ENCODE results near the gene THAP4. TPM values are rescaled to one million over a fixed set of nuclear protein-coding genes. Genes with fewer than 3 reads are reported as not detected.
A peak's percentile ranks its signal among the peaks of the same experiment; 100 is the strongest.

THAP4 gene
- total and polyA plus RNA-seq, 8 donors = 22.4 to 42.9 (median 27.1) TPM

GRCh38 chr2:241546771-241547498 is 90.0 kb downstream of the THAP4 start:
- 53 to 55% methylated on average over 25 of the region's 25 CpGs for WGBS, 2 donors
- H3K4me1 ChIP-seq = no peaks in the 10 kb centered on the region
- peak in 1 of 6 donors; percentile 43 for DNase-seq

DNA sequence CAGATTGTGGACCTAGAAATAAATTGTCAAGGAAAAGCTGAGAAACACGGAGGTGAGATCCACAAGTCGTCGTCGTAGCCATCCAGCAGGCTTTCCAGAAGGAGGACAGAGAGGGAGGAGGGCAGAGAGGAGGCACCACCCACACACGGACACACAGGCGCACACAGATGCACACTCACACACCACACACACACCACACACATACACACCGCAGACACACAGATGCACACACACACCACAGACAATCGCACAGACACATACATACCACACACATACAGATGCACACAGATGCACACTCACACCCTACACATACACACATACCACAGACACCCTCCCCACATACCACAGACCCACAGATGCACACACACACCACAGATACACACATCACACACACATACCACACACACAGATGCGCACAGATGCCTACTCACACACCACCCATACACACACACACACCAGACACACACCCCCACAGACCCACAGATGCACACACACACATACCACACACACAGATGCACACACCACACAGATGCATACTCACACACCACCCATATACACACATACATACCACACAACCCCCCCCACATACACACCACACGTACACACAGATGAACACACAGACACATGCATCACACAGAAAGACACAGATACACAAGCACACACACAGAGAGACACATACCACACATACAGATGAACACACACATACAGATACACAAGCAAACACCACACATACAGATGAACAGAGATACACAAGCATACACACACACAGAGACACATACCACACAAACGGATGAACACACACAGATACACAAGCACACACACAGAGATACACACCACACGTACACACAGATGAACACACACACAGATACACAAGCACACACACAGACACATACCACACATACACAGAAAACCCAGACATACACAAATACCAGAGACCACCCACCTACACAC is 91.2 kb downstream of the THAP4 start:
- intact Hi-C loops (cut with DNase I) = no loop called here
- H3K27me3 ChIP-seq = no peaks in the 10 kb centered on the region
- DNase-seq (peak in 1 of 6 donors; percentile 2), ATAC-seq (no peak), FAIRE-seq (no peak)
- no peaks in the 10 kb centered on the region for H3K36me3 ChIP-seq
- TF ChIP-seq, protein P1, sequence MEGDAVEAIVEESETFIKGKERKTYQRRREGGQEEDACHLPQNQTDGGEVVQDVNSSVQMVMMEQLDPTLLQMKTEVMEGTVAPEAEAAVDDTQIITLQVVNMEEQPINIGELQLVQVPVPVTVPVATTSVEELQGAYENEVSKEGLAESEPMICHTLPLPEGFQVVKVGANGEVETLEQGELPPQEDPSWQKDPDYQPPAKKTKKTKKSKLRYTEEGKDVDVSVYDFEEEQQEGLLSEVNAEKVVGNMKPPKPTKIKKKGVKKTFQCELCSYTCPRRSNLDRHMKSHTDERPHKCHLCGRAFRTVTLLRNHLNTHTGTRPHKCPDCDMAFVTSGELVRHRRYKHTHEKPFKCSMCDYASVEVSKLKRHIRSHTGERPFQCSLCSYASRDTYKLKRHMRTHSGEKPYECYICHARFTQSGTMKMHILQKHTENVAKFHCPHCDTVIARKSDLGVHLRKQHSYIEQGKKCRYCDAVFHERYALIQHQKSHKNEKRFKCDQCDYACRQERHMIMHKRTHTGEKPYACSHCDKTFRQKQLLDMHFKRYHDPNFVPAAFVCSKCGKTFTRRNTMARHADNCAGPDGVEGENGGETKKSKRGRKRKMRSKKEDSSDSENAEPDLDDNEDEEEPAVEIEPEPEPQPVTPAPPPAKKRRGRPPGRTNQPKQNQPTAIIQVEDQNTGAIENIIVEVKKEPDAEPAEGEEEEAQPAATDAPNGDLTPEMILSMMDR (IDR thresholded peaks at IDR 0.05) = no peak
- H3K4me3 ChIP-seq = no peak overlapping the region
- peaks cover 0 to 3% (median 0%) of the 10 kb centered on the region in 3 donors for H3K4me1 ChIP-seq
- no peaks in the 10 kb centered on the region for H3K9me3 ChIP-seq
- 70 to 71% methylated on average over 10 to 12 of the region's 12 CpGs for WGBS, 2 donors
- no peak overlapping the region for H3K27ac ChIP-seq

More at GRCh38 chr2:241546771-241547498, 90.0 kb downstream of the THAP4 start:
- Histone ChIP-seq H3K36me3 (no peaks in the 10 kb centered on the region), H3K27me3 (no peaks in the 10 kb centered on the region), H3K4me3 (no peak overlapping the region), H3K9me3 (no peaks in the 10 kb centered on the region), H3K27ac (no peak overlapping the region)
- intact Hi-C loops (cut with DNase I) = no loop called here
- FAIRE-seq (no peak), ATAC-seq (peak in 1 of 4 donors; percentile 38)
- TF ChIP-seq, protein P1 (IDR thresholded peaks at IDR 0.05) = no peak

DNA sequence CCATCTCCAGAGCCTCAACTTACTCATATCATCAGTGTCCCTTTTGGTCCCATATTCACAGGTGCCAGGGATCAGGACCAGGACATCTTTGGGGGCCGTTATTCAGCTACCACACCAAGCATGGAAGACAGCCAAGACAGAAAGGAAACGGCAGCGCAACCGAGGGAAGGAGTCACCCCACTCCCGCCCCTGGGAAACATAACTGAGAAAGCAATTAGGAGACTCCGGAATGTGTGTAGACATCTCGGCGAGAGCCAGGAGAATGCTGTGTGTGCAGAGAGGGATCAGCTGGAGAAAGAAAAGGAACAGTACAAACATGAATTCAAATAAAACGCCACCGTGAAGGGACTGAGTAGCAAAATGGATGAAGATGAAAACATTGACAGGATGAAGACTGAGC is 91.9 kb downstream of the THAP4 start:
- peaks cover 0 to 6% (median 4%) of the 10 kb centered on the region in 3 donors for H3K4me1 ChIP-seq
- FAIRE-seq (no peak), ATAC-seq (no peak), DNase-seq (peak in 1 of 6 donors; percentile 2)
- H3K27me3 ChIP-seq = no peaks in the 10 kb centered on the region
- H3K4me3 ChIP-seq = no peak overlapping the region
- TF ChIP-seq, protein P1 (IDR thresholded peaks at IDR 0.05) = no peak
- 56 to 59% methylated on average over 10 of the region's 10 CpGs for WGBS, 2 donors
- no peak overlapping the region for H3K27ac ChIP-seq
- intact Hi-C loops (cut with DNase I) = no loop called here
- no peaks in the 10 kb centered on the region for H3K36me3 ChIP-seq
- no peaks in the 10 kb centered on the region for H3K9me3 ChIP-seq

GRCh38 chr2:241542278-241542605 is 94.7 kb downstream of the THAP4 start:
- no peak for FAIRE-seq
- no peak overlapping the region for H3K4me3 ChIP-seq
- peaks cover 0 to 6% (median 4%) of the 10 kb centered on the region in 3 donors for H3K4me1 ChIP-seq
- peak in 3 of 6 donors; percentile 54 to 77 (median 58) for DNase-seq
- TF ChIP-seq, protein P1 (IDR thresholded peaks at IDR 0.05) = no peak
- ATAC-seq = peak in 1 of 4 donors; percentile 2
- intact Hi-C loops (cut with DNase I) = no loop called here
- no peak overlapping the region for H3K27ac ChIP-seq
- H3K9me3 ChIP-seq = no peaks in the 10 kb centered on the region
- H3K27me3 ChIP-seq = no peaks in the 10 kb centered on the region
- no peaks in the 10 kb centered on the region for H3K36me3 ChIP-seq
- 53 to 54% methylated on average over 13 to 15 of the region's 15 CpGs for WGBS, 2 donors
